GM19455 (cell line): ENCODE measurements around the gene POMC.
"Not testable (repeated sequence)": the region's sequence is repeated elsewhere in the genome, so short reads cannot be mapped to it uniquely, and the experiment has no call there.

Source experiments
- ATAC-seq: cut with Tn5 transposase; IDR thresholded peaks from one replicate; pipeline ENCODE4 v1.9.1; 2021; ENCODE audit not compliant: unreplicated experiment

POMC gene

DNA sequence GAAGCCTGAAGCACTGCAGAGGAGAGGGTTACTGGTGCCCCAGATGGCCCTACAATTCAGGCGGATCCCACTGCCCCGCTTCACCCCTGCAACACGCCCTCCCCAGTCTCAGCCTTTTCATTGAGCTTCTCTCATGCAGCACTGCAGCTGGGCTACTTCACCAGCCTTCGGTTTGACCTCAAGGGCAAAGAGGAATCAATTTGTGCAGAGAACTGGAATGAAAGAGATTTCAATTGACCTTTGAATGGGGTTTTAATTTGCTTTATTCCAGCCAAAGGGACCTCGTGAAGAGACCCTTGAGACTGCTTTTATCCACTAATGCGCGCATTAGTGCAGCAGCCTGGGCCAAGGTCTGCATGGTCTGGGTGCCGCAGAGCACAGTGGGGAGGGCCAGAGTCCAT is 8.8 kb upstream of the POMC start:
- ATAC-seq = no peak

DNA sequence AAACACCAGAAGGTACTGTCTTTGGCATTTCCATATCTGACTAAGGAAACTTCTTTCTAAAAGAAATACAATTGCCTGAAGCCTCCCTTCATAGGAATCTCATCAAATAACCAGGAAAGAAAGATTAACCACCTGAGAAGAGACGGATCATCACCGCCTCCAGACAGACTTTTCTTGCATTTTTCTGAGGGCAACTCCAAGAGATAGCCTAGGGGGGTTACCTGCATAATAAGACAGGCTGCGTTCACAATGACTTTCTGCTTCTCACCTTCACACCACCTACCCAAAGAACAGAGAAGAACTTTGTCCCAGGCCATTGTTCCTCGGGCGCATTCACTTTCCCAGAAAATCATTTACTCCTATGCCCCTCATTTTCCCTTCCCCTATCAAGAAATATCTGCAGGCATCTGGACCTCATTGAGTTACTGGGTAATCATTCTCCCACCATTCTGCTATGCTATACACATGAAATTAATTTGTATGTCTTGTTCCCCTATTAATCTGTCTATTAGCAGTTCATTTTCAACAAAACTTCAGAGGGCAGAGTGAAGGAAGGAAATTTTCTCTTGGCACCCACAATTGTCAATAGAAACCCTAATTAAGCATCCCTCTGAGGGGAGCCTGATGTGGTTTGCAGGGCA is 8.3 kb upstream of the POMC start:
- ATAC-seq = no peak

DNA sequence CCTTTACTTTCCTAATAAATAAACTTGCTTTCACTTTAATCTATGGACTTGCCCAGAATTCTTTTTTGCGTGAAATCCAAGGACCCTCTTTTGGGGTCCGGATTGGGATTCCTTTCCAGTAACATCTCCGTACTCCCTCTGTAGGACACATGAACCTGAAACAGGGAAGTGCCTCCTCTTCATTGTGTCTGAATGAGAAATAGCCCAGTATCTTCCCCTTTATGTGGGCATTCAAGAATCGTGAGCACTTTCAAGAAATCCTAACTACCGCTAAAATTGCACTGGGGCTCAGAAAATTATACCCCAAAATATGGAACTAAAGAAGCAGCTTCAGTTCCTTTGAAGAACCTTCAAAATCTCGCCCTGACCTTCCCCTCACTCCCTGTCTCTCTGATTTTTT is 7.8 kb upstream of the POMC start:
- no peak for ATAC-seq

DNA sequence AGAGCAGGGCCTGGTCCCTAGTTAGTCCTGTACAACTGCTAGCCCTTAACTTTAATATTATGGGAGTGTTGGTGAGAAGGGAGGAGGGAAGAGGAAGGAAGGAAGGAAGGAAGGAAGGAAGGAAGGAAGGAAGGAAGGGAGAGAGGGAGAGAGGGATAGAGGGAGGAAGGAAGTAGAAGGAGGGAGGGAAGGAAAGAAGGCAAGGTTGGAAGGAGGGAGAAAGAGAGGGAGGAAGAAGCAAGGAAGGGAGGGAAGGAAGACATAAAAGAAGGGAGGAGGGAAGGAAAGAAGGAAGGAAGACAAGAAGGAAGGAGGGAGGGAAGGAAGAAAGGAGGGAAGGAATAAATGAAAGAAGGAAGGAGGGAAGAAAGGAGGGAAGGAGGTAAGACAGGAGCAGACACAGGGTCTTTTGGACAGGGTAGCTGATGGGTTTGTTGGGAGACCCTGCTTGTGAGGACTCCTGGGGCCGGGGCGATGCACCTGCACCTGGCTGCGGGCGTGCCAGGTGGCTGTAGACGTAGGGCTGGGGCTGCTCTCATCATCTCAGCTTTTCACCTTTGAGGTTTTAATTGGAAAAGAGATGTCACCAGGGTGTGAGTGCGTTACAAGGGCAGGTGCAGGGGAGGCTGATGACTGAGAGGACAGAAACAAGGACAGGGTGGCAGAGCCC is 5.9 kb upstream of the POMC start:
- ATAC-seq = no peak

DNA sequence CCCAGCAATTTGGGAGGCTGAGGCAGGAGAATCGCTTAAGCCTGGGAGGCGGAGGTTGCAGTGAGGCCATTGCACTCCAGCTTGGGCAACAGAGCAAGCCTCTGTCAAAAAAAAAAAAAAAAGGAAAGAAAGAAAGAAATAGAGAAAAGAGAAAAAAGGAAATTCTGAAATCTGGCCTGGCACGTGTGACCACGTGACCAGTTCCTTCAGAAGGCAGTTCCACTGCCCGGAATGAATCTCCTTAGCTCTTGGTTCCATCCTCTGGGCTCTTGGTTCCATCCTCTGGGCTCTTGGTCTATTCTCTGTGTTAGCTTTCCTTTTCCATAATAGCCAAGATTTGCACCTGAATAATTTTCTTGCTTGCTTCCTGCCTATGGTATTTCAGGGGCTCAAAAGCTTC is 5.3 kb upstream of the POMC start:
- ATAC-seq = no peak

DNA sequence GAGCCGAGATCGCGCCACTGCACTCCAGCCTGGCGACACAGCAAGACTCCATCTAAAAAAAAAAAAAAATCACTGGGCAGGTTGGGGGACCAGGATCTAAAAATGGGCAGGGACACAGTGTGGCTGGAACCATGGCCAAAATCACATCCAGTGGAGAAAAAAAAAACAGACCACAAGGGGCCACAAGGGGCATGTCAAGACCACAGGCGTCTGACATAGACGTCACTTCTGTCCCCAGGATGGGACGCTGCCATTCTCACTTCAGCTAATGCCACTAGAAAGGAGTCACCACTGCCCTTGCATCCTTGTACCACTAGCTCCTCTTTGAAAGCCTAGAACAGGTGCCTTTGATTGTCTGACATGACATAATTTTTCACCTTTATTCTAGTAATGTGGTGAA is 2.5 kb upstream of the POMC start:
- ATAC-seq = no peak

DNA sequence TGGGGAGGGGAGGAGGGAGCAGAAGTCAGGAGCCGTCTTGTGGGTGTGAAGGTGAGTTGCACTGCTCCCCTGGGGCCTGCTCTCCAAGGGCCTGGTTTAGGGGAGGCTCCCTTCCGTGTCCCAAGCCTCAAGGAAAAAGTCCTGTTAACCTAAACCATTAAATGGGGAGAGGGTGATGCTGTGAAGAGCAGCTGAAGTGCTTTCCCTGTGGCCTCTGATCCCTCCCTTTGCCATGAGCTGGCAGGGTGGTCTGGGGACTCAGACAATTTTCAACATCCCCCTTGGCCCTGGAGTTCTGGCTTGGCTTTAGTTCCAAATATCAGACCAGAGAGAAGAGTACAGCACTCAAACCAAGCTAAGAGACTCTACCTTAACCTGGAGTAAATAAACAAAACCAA is 692 bp upstream of the POMC start:
- ATAC-seq = no peak

DNA sequence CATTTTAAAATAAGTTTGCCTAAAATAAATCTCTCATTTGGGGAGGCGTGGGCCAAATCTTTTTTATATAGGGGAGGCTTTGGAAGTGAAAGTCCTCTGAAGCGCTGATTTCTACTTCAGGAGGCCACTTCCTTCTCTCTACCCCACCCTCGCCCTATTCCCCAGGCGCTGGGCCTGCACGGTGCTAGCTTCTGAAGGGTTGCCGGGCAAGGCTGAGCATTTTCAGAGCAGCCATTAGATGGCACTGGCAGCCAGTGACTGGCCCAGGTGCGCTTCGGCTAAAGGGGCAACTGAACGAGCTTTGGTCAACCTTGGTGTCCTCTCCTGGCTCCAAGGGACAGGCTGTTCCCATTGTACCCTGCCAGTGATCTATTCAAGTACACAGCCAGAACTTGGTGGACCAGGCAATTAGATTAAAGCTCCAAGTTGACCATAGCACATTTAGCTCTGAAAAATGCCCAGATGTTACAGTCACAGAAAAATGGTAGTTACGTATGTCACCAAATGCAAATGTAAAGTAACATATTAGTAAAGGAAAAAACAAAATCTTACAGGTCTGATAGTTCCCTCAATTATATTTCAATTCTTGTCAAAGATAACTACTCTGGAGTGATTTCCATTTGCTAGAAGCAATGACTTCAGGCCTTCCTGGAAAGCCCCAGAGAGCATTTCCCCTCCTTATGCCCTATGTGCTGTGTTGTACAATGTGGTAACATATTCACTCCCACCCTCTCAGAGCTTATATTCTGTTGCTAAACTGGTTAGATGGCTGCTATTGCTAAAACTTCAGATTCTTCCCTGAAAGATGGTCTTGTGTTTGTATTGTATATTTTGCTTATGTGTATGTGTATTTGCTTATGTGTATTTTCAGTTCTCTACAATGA is 2.1 kb downstream of the POMC start:
- ATAC-seq = peak; percentile 47

DNA sequence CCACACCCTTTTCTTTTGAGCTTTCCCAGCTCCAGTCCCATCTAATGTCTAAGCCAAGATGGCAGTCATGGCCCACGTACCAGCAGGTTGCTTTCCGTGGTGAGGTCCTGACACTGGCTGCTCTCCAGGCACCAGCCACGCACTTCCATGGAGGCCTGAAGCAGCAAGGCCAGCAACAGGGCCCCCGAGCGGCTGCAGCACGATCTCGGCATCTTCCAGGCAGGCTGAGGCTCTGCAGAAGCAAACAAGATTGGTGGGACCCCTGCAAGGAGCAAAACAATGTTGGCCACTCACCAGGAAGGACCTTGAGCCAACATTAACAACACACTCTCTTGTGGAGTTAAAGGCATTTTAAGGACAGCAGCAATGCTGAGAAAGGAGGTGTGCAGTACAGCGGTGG is 3.8 kb downstream of the POMC start:
- no peak for ATAC-seq

DNA sequence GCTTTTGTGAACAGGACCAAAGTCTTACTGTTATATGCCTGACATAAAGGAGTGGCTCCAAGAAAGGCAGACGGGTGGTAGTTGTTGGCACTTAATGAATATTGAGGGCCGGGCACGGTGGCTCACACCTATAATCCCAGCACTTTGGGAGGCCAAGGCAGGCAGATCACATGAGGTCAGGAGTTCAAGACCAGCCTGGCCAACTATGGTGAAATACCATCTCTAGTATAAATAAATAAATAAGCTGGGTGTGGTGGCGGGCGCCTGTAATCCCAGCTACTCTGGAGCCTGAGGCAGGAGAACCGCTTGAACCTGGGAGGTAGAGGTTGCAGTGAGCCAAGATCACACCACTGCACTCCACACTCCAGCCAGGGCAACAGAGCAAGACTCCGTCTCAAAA is 6.3 kb downstream of the POMC start:
- not testable (repeated sequence) for ATAC-seq

DNA sequence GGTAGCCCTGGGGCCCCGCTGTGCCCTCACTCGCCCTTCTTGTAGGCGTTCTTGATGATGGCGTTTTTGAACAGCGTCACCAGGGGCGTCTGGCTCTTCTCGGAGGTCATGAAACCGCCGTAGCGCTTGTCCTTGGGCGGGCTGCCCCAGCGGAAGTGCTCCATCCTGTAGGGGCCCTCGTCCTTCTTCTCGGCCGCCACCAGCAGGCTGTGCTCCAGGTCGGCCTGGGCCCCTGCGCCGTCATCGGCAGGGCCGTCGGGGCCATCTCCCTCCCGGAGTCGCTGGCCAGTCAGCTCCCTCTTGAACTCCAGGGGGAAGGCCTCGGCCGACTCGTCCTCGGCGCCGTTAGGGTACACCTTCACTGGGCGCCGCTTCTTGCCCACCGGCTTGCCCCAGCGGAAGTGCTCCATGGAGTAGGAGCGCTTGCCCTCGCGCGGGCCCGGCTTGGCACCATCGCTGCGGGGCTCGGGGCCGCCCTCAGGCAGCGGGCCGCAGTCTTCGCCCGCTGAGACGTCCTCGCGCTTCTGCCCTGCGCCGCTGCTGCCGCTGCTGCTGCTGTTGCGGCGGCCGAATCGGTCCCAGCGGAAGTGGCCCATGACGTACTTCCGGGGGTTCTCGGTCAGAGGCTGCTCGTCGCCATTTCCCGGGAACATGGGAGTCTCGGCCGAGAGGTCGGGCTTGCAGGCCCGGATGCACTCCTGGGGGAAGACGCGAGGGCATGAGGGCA is 7.2 kb downstream of the POMC start:
- ATAC-seq = peak; percentile 61

DNA sequence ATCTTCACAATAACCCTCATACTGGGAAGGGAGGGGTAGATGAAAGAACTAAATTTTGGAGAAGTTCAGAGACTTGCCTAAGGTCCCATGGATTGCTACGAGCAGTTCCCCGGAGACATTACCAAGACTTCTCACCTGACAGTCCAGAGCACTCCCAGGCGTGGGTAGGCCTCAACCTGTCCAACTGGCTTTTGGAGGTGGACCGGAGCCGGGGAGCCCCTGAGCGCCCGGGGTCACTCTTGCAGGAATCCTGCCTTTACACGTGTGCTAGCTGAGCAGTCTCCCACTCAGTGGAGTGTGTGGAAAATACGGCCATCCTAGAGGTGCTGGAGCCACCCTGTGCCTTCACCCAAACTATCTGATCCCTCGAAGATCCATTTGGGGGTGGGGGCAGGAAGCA is 8.0 kb downstream of the POMC start:
- no peak for ATAC-seq

DNA sequence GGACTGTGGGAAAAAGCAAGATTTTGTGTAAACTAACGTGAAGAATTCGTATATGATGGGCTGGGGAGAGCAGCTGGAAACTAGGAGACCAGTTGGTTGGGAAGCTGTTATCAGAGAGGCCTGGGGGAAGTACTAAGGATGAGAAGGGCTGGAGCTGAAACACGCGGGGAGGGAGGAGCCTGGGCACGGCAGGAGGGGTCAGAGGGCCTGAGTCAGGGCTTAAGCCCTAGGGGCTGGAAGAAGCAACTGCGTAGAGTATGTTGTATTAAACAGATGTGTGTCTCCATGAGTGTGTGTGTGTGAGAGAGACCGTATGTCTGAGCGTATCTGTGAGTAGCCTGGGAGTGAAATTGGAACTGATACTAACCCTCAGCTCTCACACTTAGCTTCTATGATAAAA is 8.4 kb downstream of the POMC start:
- no peak for ATAC-seq

DNA sequence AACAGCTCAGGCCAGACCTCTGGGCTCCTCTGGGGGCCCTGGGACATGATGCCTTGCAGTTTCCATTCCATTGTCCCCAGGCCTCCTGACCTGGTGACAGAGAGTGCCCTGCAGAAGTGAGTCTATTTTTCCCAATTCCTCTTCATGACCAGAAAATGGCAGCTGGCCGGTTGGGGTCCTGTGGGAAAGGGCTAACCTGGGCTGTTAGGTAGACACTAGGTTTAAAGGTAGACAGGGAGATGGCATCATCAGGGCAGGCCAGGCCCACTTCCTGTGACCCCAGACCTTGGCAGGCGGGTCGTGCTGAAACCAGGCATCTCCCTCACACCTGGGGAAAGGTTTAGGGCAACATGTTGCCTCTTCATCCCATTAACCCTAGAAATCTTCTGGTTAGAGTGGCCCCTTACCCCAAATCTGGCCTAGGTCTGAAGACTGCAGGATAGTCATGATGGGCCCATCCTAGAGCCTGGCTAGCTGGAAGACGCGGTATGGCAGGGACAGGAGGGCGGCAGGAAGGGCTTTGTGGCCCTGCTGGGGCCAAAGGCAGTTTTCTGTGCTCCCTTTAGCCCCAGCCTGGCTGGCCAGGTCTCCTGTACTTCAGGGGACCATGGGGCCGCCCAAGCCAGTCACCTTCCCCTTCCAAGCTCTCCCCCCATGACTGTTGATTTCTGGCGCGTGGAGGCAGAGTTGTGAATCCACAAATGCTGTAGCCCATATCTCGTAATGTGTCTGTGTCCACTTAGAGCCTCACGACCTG is 10.1 kb downstream of the POMC start:
- no peak for ATAC-seq

DNA sequence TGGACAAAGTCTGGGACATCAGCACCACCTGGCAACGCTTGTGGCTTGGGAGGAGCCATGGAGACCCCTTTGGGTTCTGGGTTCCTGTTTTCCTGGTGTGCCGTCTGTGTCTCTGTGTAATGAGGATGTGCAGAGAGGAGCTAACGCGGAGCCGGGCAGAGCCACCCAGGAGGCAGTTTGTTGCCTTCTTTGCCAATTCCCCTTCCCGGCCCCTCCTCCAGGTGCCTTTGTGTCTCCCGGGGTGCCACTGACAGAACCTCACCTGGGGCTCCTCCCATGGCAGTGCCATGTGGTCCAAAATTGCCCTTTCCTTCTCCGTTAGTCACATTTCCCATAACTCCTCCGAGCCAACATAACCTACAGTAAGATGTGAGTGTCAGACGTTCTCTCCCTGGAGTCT is 13.0 kb downstream of the POMC start:
- no peak for ATAC-seq

DNA sequence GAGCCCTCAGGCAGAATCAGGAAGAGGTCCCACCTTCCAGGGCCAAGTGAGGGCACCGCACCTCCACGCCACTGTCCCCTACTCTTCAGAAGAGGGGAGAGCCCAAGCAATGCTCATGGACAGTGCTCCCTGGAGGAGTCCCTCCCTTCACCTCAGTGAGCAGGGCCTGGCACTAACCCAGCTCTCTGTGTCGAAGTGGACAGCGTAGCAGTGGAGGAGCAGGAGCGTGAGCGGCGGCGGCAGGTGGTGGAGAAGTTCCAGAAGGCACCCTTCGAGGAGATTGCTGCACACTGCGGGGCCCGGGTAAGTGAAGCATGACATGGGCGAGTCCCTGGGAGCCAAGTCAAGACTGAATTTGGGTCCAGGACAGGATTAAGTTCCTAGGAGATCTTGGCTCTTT is 16.7 kb downstream of the POMC start:
- ATAC-seq = no peak

DNA sequence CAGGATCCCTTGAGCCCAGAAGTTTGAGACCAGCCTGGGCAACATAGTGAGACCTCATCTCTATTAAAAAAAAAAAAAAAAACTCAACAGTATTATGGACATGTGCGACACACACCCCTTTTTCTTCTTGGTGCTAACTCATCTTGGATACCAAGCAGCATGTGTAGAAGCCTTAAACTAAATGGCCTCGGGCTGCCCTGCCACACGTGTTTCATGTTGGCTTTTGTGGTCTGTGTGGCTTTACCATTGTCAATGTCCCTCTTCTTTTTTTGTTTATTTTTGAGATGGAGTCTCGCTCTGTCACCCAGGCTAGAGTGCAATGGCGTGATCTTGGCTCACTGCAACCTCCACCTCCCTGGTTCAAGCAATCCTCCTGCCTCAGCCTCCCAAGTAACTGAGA is 17.4 kb downstream of the POMC start:
- not testable (repeated sequence) for ATAC-seq

DNA sequence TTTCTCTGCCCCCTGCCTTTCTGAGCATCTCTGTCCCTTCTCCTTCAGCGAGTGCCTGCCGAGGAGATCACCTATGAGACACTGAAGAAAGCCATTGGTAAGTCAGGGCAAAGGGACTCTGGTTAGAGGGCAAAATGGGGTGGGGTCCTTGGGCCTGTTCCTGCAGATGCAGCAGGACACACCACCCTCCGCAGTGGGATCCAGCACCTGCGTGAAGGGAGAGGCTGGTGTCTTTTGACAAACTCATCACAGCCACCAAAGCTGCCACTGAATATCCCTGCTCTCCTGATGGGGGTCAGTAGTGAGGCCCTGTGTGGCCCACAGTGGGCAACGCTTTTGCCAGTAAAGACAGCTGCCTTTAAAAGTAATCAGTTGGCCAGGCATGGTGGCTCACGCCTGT is 18.7 kb downstream of the POMC start:
- no peak for ATAC-seq

DNA sequence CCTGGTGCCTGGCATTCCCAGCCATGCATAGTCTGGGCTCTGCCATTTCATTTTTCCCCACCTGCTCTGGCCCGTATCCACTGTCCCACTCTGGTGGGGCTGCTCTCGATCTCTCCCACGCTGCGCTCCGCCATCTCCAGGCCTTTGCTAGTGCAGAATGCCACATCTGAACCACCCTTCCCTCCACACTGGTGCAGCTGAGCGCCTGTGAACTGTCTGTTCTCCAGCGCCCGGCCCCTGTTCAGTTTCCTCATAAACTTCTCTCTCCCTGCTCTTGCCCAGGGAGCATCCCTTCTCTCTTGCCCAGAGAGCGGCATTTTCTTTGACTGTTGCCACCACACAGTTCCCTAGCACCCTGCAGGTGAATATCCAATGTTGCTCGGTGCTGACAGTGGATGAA is 21.5 kb downstream of the POMC start:
- ATAC-seq = no peak

DNA sequence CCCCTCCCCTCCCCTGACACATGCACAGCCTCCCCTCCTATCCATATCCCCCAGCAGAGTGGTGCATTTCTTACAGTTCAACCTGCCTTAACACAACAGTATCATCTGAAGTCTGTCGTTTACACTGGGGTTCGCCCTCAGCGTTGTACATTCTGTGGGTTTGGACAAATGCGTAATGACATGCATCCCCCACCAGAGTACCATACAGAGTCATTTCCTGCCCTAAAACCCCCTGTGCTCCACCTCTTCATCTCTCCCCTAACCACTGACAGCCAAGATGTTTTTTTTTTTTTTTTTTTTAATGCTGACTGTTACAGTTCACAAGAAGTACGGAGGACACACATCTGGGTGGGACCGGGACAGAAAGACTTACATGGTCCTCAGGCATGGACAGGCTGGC is 22.6 kb downstream of the POMC start:
- no peak for ATAC-seq

DNA sequence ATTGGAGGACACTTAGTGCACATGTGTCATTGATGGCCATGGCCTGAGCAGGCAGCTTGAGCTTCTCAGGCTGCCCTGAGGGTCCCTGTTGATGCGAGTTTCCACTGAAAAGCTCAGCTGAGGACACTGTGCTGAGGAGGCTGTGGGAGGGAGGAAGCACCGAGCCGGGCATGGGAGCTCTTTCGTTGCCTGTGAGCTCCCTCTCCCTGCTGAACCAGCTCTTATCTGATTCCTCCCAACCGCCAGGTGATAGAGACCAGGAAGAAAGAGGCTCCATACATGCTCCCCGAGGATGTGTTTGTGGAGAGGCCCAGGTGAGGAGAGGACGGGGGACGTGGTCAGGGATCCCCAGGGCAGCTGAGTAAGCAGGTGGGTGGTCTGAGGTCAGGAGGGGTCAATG is 27.3 kb downstream of the POMC start:
- no peak for ATAC-seq
